Eye (tissue), 1 donor: ENCODE measurements around the gene SLC35A2.

Source experiments
- DNase-seq: peaks from one replicate; pipeline ENCODE4 v3.0.0-alpha.2; 2015

The SLC35A2 gene

GRCh38 chrX:48927123-48927522 lies 15.7 kb upstream of the SLC35A2 start:
- no peak for DNase-seq

- DNase-seq = no peak
These were observed 12.8 kb upstream of the SLC35A2 start for GRCh38 chrX:48924270-48924669.

- DNase-seq = no peak
These were observed 12.3 kb upstream of the SLC35A2 start for GRCh38 chrX:48923771-48924170.

GRCh38 chrX:48920718-48921104 lies 9.3 kb upstream of the SLC35A2 start:
- DNase-seq = no peak

- peak; percentile 11 for DNase-seq
These were observed 8.7 kb upstream of the SLC35A2 start for GRCh38 chrX:48919947-48920717.

- DNase-seq = no peak
These were observed 8.0 kb upstream of the SLC35A2 start for GRCh38 chrX:48919360-48919841.

GRCh38 chrX:48918643-48919340 lies 7.3 kb upstream of the SLC35A2 start, which contains the start of gene PIM2:
TSS of gene PIM2 (minus strand) at chrX:48919024. CDS start at chrX:48918834, 190 bp downstream.
- peak; percentile 93 for DNase-seq

GRCh38 chrX:48918301-48918642 lies 6.8 kb upstream of the SLC35A2 start:
- no peak for DNase-seq

GRCh38 chrX:48917139-48918001 lies 5.9 kb upstream of the SLC35A2 start:
- peak; percentile 96 for DNase-seq

GRCh38 chrX:48914593-48915493 lies 3.4 kb upstream of the SLC35A2 start:
- DNase-seq = no peak

GRCh38 chrX:48913605-48914366 lies 2.3 kb upstream of the SLC35A2 start:
- DNase-seq = no peak

- DNase-seq = no peak
These were observed 477 bp downstream of the SLC35A2 start for GRCh38 chrX:48910926-48911411.

- DNase-seq = no peak
These were observed 1.6 kb downstream of the SLC35A2 start for GRCh38 chrX:48909703-48910294.

GRCh38 chrX:48908600-48908999 lies 2.8 kb downstream of the SLC35A2 start:
- DNase-seq = no peak

- no peak for DNase-seq
These were observed 6.2 kb downstream of the SLC35A2 start for GRCh38 chrX:48905090-48905790.

- DNase-seq = no peak
These were observed 6.8 kb downstream of the SLC35A2 start for GRCh38 chrX:48904626-48905025.

- no peak for DNase-seq
These were observed 7.3 kb downstream of the SLC35A2 start for GRCh38 chrX:48904180-48904579.

GRCh38 chrX:48903290-48903689 lies 8.2 kb downstream of the SLC35A2 start:
- DNase-seq = no peak

- DNase-seq = no peak
These were observed 8.7 kb downstream of the SLC35A2 start for GRCh38 chrX:48902776-48903175.

GRCh38 chrX:48902135-48902534 lies 9.3 kb downstream of the SLC35A2 start:
- no peak for DNase-seq
